Choroid plexus epithelial cell (primary cell): ENCODE results near the gene MGST2.

Experiments used
- DNase-seq: peaks from one replicate; pipeline ENCODE4 v3.0.0-alpha.2; 2010; ENCODE audit warnings: low read depth
- H3K4me3 ChIP-seq: 2 replicates; pipeline ENCODE4 v1.5.1; 2011; ENCODE audit warnings: low read depth, mild to moderate bottlenecking, control low read depth, low read length, moderate library complexity
- TF ChIP-seq, protein P1 (sequence below): conservative IDR thresholded peaks from 2 replicates; pipeline ENCODE4 v1.5.1; 2011; ENCODE audit warnings: low read depth, mild to moderate bottlenecking, control low read depth, inconsistent platforms, low read length, moderate library complexity

Gene MGST2

DNA sequence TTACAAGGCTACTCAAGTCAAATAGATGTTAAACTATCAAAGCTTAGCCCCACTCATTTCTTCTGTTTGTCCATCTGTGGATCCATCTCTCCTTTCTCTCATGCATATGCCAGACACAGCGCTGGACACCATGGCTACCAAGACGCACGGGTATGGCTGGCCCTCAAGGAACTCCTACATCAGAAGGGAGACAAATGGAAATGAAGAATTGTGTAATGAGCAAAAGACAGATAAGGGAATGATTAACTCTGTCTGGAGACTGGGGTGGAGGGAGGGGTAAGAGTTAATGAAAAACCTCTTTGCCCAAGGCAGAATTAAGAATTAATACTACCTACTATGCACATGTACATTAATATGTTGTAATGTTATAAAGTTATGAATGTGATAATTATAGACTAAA is 88.1 kb downstream of the MGST2 start:
- no peak for DNase-seq
- TF ChIP-seq, protein P1, sequence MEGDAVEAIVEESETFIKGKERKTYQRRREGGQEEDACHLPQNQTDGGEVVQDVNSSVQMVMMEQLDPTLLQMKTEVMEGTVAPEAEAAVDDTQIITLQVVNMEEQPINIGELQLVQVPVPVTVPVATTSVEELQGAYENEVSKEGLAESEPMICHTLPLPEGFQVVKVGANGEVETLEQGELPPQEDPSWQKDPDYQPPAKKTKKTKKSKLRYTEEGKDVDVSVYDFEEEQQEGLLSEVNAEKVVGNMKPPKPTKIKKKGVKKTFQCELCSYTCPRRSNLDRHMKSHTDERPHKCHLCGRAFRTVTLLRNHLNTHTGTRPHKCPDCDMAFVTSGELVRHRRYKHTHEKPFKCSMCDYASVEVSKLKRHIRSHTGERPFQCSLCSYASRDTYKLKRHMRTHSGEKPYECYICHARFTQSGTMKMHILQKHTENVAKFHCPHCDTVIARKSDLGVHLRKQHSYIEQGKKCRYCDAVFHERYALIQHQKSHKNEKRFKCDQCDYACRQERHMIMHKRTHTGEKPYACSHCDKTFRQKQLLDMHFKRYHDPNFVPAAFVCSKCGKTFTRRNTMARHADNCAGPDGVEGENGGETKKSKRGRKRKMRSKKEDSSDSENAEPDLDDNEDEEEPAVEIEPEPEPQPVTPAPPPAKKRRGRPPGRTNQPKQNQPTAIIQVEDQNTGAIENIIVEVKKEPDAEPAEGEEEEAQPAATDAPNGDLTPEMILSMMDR: no peak
- H3K4me3 ChIP-seq: no peak overlapping the region
